Prostate gland (tissue), 2 donors: Measurements from ENCODE around the gene ATP13A3.
"Not testable (repeated sequence)": the region's sequence is repeated elsewhere in the genome, so short reads cannot be mapped to it uniquely, and the experiment has no call there.

ENCODE experiments used
- CTCF ChIP-seq, 4 experiments: fragments of 200-600 bp in 2 of 4; fragments of 450-650 bp in 2 of 4; sonication (generic) in 2 of 4; IDR thresholded peaks; 1 replicate in 3 of 4; 2 replicates in 1 of 4; pipeline ENCODE4 v1.5.1; 2016 to 2019; ENCODE audit warnings: antibody characterized with exemption in 4 of 4, mild to moderate bottlenecking in 2 of 4, moderate library complexity in 2 of 4
- POLR2AphosphoS5 ChIP-seq: sonication (generic); formaldehyde crosslinking; IDR thresholded peaks from one replicate; pipeline ENCODE4 v1.6.1; 2017; ENCODE audit warnings: antibody characterized with exemption

GRCh38 chr3:194535199-194535598 is 48.4 kb upstream of the ATP13A3 start:
- TF ChIP-seq CTCF (IDR thresholded peaks at IDR 0.05); POLR2AphosphoS5: not testable (repeated sequence)
